Testis (tissue), 3 donors: ENCODE measurements around the gene SMAD6. TPM values are rescaled to one million over a fixed set of nuclear protein-coding genes. Genes with fewer than 3 reads are reported as not detected.

Experiments used
- DNase-seq: peaks from one replicate; pipeline ENCODE4 v3.0.0-alpha.2; 2019
- H3K27ac ChIP-seq, 2 donors: fragments of 200-600 bp; sonication (generic); one replicate each; pipeline ENCODE4 v1.5.1; 2019
- H3K27me3 ChIP-seq: fragments of 200-600 bp; sonication (generic); one replicate; pipeline ENCODE4 v1.5.1; 2019
- H3K36me3 ChIP-seq: fragments of 200-600 bp; sonication (generic); one replicate; pipeline ENCODE4 v1.5.1; 2017; ENCODE audit warnings: low read depth; ENCODE audit errors: missing control alignments
- H3K4me1 ChIP-seq: fragments of 200-600 bp; sonication (generic); one replicate; pipeline ENCODE4 v1.5.1; 2019
- H3K4me3 ChIP-seq, 2 donors: fragments of 200-600 bp; sonication (generic); one replicate each; pipeline ENCODE4 v1.5.1; 2017 to 2019
- H3K9me3 ChIP-seq: fragments of 200-600 bp; sonication (generic); one replicate; pipeline ENCODE4 v1.5.1; 2017
- POLR2A ChIP-seq: fragments of 450-650 bp; IDR thresholded peaks from one replicate; pipeline ENCODE4 v1.6.1; 2017; ENCODE audit warnings: antibody characterized with exemption, mild to moderate bottlenecking, moderate library complexity
- WGBS, 2 donors: methylation state at CpG; one replicate each; pipeline ENCODE4 v1.1.5; 2018; 5-methylcytosine and 5-hydroxymethylcytosine counted together
- intact Hi-C: fragments of 100-400 bp; cut with DNase I; formaldehyde crosslinking; loops from one replicate; pipeline ENCODE4 v1.15.1; 2023; ENCODE audit warnings: low total_unique reads
- polyA plus RNA-seq: library from polyadenylated mRNA; stranded (reverse); fragments of 350-450 nt; fragmentation: Illumina TruSeq; extraction: RNeasy Lipid Tissue Mini Kit (QIAGEN cat#74804); gene quantifications from one replicate; pipeline ENCODE4 v1.2.3, GENCODE V29; 2014; ENCODE audit warnings: low read depth, low replicate concordance; ENCODE audit not compliant: insufficient read depth
- total RNA-seq, 2 donors: library from RNA; depleted of rRNA; stranded (reverse); fragments of >200 nt; gene quantifications; one replicate each; pipeline ENCODE4 v1.2.3, GENCODE V29; 2016
- TF ChIP-seq, protein P1 (sequence below), 3 experiments: fragments of 450-650 bp in 2 of 3; fragments of 200-600 bp in 1 of 3; sonication (generic) in 1 of 3; IDR thresholded peaks; one replicate each; pipeline ENCODE4 v1.5.1; 2016 to 2019; ENCODE audit warnings: antibody characterized with exemption in 3 of 3, mild to moderate bottlenecking in 2 of 3, moderate library complexity in 1 of 3

SMAD6 gene
- total and polyA plus RNA-seq, 3 donors from 2014 or later, result 3.2 to 19.4 (median 17.5) TPM

DNA sequence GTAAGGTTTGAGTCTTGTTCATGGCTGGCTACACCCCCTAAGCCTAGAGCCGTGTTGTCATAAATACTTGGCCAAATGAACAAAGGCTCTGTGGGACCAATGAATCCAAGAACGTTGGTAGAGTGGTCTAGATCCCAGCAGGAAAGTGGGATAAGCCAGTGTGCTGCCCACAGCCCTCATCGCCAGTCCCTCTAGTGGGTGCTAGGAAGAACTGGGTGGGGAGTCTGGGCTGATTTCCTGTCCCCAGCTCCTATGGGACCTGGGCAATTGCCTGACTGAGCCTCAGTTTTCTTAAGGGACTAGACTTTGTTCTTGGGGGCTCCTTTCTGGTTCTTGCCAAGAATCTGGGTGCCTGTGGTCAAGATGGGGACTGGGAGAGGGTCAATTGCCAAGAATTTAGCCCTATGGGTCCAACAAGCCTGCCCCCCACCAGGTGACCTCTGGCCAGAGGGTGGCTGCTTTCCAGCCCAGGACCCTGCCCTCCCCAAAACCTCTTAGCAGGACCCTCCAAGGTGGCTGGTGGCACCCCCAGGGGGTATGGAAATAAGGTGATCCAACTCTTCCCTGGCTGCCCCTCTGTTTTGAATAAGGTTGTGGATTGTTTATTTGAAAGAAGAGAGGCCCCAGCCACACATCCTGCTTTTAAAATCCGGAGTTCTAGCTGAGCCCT is 42.7 kb downstream of the SMAD6 start:
- H3K4me3 ChIP-seq, result no peak overlapping the region

DNA sequence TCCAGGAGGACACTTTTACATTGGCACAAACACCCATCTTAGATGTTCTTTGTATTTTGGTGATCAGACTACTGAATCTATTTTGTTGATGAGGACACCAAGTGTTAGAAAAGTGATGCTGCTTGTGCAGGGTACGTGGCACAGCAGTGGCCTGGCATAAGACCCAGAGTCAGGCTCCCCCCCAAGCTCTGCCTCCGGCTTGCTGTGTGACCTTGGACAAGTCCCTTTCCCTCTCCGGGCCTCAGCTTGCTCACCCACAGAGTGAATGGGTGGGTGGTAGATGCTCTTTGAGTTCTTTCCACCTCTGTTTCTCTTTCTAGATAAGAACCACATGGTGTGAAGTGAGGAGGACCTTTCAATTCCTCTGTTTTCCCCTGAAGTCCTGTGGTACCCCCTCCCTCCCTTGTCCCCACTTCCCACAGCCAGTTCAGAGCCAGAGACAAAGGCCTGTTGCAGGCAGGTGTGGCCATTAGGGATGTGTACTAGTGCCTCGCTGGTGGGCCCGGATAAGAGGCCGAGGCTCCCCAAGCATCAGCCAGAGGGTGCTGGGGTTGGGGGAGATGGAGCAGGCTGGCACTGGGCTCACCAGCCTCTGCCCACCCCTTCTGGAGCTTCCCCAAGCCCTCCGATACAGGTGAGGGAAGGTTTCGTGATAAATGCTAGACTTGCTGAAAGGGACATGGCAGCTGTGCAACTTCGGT is 43.6 kb downstream of the SMAD6 start:
- intact Hi-C loops, result no loop called here
- no peak overlapping the region for H3K27ac ChIP-seq
- TF ChIP-seq POLR2A, result no peak
- TF ChIP-seq, protein P1, sequence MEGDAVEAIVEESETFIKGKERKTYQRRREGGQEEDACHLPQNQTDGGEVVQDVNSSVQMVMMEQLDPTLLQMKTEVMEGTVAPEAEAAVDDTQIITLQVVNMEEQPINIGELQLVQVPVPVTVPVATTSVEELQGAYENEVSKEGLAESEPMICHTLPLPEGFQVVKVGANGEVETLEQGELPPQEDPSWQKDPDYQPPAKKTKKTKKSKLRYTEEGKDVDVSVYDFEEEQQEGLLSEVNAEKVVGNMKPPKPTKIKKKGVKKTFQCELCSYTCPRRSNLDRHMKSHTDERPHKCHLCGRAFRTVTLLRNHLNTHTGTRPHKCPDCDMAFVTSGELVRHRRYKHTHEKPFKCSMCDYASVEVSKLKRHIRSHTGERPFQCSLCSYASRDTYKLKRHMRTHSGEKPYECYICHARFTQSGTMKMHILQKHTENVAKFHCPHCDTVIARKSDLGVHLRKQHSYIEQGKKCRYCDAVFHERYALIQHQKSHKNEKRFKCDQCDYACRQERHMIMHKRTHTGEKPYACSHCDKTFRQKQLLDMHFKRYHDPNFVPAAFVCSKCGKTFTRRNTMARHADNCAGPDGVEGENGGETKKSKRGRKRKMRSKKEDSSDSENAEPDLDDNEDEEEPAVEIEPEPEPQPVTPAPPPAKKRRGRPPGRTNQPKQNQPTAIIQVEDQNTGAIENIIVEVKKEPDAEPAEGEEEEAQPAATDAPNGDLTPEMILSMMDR (IDR thresholded peaks at IDR 0.05), result no peak
- no peaks in the 10 kb centered on the region for H3K9me3 ChIP-seq
- 62 to 68% methylated on average over 7 to 9 of the region's 9 CpGs for WGBS, 2 donors
- peaks cover 26% of the 10 kb centered on the region for H3K4me1 ChIP-seq
- no peaks in the 10 kb centered on the region for H3K36me3 ChIP-seq
- no peak overlapping the region for H3K4me3 ChIP-seq
- DNase-seq, result no peak
- no peaks in the 10 kb centered on the region for H3K27me3 ChIP-seq

More for the DNA sequence above, 42.7 kb downstream of the SMAD6 start:
- intact Hi-C loops, result no loop called here
- Histone ChIP-seq H3K27ac (no peak overlapping the region), H3K9me3 (no peaks in the 10 kb centered on the region), H3K36me3 (no peaks in the 10 kb centered on the region), H3K4me1 (peaks cover 27% of the 10 kb centered on the region), H3K27me3 (no peaks in the 10 kb centered on the region)
- 71 to 87% methylated on average over 4 of the region's 4 CpGs for WGBS, 2 donors
- no peak for DNase-seq
- TF ChIP-seq, protein P1 (IDR thresholded peaks at IDR 0.05), result no peak
- TF ChIP-seq POLR2A, result no peak

DNA sequence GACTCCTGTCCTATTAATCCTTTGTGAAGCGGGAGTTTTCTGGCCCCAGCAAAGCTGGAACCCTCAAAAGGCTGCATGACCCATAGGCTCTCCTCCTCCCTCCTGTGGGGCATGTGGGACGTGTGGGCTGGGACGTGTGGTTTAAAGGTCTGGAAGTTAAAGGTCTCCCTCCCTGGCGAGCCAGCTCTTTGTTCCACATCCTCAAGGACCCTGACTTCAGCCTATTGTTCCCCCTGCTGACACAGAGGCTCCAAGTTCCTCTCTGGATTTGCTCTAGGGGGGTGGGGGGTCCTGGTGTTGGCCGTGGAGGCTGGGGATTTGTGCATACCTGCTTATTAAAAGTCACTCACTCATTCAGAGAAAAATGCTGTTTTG is 44.2 kb downstream of the SMAD6 start:
- WGBS, 2 donors, result 29 to 38% methylated on average over 5 of the region's 5 CpGs
- Histone ChIP-seq H3K36me3 (no peaks in the 10 kb centered on the region), H3K4me1 (peaks cover 21% of the 10 kb centered on the region), H3K27me3 (no peaks in the 10 kb centered on the region), H3K27ac (no peak overlapping the region), H3K4me3 (no peak overlapping the region), H3K9me3 (no peaks in the 10 kb centered on the region)
- no peak for DNase-seq
- intact Hi-C loops, result no loop called here
- TF ChIP-seq, protein P1 (IDR thresholded peaks at IDR 0.05), result no peak
- no peak for TF ChIP-seq POLR2A

DNA sequence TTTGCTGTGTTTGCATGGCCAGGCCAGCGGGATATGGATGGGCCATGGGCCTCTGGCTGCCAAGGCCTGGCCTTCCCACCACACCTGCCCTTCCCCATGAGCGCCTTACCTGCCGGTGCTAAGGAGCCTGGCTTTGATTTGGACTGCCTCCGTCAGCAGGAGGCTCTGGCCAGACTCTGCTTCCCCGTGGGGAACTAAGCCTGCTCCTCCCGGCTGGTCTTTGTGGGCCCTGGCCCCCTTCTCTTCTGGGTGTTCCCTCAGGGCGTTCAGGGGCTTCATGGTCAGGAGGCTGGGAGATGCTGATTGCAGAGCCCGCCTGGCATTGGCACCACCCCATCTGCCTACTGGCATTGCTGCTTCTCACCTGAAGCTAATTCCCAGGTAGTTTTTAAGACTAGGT is 45.2 kb downstream of the SMAD6 start:
- Histone ChIP-seq H3K9me3 (no peaks in the 10 kb centered on the region), H3K36me3 (no peaks in the 10 kb centered on the region), H3K4me3 (no peak overlapping the region), H3K27ac (no peak overlapping the region), H3K27me3 (no peaks in the 10 kb centered on the region), H3K4me1 (peaks cover 30% of the 10 kb centered on the region)
- TF ChIP-seq, protein P1 (IDR thresholded peaks at IDR 0.05), result no peak
- TF ChIP-seq POLR2A, result no peak
- 85 to 92% methylated on average over 3 to 8 of the region's 8 CpGs for WGBS, 2 donors
- no peak for DNase-seq
- intact Hi-C loops, result no loop called here
